GM18517 (cell line): ENCODE results near the gene STRBP.
"Not testable (repeated sequence)": the region's sequence is repeated elsewhere in the genome, so short reads cannot be mapped to it uniquely, and the experiment has no call there.

ENCODE experiments used
- ATAC-seq: cut with Tn5 transposase; IDR thresholded peaks from one replicate; pipeline ENCODE4 v1.9.1; 2021; ENCODE audit warnings: mild to moderate bottlenecking, moderate library complexity; ENCODE audit not compliant: unreplicated experiment

STRBP gene

DNA sequence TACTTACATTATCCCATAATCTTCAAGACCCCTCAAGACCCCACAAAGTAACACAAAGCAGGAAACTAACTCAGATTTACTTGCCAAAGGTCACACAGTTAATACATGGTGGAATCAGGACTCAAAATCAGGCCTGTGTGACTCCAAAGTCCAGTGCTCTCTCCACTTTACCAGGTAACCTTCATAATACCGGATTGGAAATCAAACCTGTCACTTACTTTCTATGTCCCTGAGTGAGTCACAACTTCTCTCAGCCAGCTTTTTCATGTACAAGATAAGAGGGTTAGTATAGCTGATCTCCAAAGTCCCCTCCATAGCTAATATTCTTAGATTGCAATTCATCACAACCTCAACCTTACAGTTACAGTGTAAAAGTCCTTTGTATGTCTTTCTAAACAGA lies 17.1 kb downstream of the STRBP start:
- ATAC-seq = no peak

DNA sequence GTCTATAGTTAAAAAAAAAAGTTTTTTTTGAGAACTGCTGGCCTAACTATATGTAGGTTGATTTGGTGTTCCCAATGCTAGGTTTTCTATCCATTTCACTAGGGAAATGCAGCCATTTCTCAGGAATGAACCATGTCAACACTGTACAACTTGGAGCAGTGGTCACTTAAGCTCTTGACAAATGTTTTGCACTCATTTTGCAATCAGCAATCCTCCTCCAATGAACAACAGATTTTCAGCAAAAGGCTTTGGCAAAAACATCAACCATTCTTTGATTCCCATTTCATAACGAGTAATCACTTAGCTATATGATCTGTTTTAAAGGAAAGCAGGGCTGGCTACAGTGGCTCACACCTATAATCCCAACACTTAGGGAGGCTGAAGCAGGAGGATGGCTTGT lies 17.9 kb downstream of the STRBP start:
- ATAC-seq = no peak

DNA sequence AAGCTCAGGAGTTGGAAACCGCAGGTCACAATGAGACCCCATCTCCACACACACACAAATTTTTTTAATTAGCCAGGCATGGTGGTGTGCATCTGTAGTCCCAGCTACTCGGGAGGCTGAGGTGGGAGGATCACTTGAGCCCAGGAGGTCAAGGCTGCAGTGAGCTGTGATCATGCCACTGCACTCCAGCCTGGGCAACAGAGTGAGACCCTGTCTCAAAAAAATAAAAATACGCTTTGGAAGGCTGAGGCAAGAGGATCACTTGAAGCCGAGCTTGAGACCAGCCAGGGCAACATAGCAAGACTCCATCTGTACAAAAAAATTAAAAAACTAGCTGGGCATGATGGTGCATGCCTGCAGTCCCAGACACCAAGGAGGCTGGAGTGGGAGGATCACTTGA lies 19.2 kb downstream of the STRBP start:
- ATAC-seq = not testable (repeated sequence)

DNA sequence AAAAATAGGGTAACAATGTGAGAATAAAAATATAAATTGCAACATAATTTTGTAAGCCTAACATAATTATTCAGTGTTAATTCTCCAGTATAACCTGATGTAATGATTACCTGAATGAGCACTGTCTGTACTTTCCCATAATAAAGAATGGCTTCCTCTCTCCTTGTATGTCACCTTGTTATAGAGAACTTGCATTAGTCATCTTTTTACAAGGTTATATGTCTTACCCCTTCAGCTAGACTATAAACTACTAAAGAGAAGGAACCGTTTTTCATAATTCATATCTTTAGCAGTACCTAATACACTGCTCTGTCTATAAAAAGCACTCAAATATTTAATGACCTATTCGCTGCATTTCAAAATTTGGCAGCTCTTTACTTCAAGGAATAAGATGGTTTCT lies 19.8 kb downstream of the STRBP start:
- ATAC-seq = no peak

DNA sequence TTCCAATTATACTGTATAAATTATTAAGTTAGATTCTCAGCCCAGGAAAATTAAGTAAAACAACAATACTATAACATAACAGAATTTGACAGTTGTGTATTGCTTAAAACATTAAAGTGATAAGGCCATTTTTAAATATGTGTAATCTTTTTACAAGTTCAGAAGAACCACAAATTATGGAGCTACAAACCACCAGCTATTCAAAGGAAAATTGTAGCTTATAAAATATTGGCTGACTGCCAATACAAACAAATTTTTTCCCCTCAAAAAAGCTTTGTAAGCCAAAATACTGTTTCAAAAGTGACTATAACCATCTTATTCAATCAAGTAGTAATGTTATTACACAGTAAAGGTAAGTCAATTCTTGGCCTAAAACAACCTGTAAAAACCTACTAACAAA lies 21.9 kb downstream of the STRBP start:
- ATAC-seq = no peak

DNA sequence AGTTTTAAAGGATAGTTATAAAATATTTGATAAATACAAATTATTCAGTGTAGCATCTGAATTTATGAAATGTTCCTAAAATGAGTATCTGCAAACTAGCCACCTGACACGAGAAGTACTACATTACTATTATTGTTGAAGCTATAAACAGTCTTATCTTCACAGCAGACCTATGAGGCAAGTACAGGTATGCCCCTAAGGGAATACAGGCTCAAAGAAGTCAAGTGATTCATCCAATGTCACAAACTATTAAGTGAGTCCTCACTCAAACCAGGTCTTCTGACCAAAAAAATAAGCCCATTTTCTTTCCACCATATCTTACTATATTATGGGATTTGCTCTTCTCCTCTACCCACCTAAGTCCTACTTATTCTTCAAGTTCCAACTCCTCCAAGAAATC lies 28.7 kb downstream of the STRBP start:
- ATAC-seq = no peak

DNA sequence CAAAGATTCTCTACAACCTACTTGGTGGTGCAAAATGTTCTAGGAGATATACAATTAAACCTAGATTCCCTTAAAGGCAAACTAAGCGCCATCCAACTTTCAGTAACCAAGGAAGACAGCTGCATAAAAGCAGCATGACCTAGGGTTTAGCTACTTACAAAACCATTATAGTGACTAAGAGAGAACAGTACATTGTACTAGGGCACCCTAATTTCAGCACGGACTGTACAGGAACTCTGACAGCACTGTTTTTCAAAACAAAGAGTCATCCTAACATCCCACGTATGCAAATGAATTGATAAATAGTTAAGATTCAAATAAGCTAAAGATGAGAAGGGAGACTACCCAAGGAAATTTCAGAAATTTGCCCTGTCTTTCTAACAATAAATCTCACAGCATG lies 30.0 kb downstream of the STRBP start:
- no peak for ATAC-seq

DNA sequence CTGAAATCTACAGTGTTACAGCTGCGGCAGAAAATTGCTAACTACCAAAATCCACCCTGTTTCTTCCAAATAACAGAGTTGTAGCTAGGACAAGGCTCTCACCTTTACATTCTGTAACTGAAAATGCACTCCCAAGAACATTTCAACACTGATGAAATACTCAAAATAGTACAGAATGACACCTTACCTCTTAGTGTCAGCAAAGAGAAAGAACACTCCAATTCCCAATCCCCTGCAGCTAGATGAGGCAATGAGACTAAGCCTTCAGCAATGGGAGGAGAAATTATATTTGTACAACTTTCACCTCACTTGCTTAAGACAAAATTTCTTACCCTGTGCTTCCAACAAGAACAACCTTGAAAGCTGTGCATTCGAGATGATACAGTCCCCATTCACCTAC lies 31.2 kb downstream of the STRBP start:
- ATAC-seq = no peak

DNA sequence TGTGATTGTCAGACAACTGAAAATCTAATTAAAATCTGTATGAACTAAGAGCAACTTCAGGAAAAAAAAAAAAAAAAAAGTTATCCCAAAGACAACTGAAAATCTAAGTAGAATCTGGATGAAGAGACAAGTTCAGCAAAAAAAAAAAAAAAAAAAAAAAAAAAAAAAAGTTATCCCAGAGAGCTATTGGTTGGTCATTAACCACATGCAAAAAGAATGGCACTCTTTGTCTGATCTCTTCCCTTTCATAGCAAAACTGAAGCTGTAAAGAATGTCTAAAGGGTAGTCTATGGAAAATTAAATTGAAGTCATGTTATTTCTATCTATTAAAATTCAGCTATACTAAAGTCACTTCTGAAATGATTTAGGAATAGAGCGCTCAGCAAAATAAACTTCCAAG lies 32.9 kb downstream of the STRBP start:
- ATAC-seq = no peak

DNA sequence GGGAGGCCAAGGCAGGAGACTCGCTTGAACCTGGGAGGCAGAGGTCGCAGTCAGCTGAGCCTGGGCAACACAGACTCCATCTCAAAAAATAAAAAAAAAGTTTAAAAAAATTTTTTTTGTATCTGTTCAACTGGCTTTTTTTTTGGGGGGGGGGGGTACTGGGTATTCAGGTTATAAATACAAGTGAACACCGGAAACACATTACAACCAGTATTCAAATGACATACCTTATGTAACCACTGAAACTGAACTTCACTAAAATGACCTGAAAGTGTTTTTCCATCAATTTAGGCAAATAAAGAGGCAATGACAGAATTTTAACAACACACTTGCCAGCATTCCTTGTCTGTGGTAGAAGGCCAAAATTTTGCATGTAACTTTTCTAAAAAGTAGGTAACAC lies 33.5 kb downstream of the STRBP start:
- peak; percentile 38 for ATAC-seq

DNA sequence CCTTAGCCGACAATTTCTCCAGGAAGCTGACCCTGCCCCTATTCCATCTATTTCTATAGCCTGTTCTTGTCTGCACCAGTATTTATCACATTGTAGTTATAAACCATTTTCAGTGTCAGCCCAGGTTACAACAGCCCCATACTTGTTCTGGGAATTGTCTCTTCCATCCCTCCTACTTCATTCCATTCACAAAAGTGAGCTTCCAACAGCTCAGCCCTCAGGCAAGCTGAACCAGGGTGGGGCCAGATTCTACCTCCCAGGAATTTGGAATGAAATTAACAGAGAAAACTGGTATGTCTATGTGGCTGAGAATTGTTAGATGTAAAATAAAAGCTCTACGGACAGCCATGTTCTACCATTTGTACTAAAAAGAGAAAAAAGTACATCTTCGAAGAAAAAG lies 36.1 kb downstream of the STRBP start:
- ATAC-seq = no peak

DNA sequence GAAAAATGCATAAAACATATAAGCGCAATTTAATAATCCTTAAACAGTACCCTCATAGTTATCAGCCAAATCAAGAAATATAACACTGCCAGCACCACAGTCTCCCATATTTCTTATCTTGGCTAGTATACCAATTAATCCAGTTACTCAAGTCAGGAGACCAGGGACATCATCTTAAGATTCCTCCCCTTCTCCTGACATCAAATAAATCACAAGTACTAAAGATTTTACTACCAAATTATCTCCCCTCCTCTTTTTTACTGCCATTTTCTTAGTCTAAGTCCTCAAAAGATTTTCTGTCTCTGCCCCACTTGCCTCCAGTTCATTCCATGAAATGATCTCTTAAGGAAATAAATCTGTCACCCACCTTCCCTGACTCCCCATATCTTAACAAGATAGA lies 37.0 kb downstream of the STRBP start:
- ATAC-seq = no peak

DNA sequence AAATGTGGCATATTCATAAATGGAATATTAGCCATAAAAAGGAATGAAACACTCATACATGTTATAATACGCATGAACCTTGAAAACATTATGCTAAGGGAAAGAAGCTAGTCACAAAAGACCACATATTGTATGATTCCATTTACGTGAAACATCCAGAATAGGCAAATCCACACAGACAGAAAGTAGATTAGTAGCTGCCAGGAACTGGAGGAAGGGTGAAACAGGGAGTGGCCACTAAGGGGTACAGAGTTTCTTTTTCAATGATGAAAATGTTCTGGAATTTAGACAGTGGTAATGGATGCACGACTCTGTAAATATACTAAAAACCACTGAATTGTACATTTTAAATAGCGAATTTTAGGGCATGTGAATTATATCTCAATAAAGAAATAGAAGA lies 39.4 kb downstream of the STRBP start:
- ATAC-seq = no peak

DNA sequence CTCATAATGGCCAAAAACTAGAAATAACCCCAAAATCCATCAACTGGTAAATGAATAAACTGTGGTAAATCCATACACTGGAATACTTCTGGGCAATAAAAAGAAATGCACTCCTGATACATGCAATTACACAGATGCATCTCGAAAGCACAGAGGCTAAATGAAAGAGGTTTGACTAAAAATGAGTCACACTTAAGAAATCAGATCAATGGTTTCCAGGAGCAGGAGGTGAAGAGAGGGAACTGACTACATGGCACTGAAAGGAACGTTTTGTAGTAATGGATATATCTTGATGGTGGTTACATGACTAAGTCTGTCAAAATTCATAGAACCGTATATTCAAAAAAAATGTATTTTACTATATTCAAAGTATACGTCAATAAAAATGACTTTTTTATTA lies 42.4 kb downstream of the STRBP start:
- no peak for ATAC-seq

DNA sequence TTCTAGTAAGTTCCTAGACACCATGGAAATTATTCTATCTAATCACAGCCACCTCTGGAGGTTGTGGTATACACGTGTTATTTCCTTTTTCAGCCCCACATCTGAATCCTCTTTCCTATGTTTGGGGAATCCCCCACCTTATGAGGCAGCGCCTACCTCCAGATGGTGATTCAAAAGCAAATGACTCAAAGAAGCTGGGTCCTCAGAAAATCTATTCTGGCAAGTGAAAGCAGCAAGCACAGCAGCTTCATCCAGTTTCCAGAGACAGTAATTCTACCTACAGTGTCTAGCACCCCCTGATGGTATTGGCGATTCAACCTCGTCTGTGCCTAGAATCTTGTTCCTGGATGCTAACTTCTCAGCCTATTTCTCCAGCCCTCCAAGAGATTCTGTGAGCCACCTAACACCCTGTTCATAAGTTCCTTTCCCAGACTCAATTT lies 43.0 kb downstream of the STRBP start:
- ATAC-seq = peak; percentile 92

DNA sequence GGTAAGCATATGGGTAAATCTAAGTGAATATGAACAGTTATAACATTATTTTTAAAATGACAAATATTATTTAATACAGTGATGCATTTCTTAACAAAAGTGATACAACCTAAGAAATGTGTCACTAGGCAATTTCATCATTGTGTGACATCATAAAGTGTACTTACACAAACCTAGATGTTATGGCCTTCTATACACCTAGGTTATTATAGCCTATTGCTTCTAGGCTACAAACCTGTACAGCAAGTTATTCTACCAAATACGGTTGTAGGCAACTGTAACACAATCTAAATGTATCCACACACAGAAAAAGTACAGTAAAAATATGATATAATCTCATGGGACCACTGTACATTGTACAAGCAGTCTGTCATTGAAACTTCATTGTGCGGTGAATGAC lies 48.3 kb downstream of the STRBP start:
- no peak for ATAC-seq

DNA sequence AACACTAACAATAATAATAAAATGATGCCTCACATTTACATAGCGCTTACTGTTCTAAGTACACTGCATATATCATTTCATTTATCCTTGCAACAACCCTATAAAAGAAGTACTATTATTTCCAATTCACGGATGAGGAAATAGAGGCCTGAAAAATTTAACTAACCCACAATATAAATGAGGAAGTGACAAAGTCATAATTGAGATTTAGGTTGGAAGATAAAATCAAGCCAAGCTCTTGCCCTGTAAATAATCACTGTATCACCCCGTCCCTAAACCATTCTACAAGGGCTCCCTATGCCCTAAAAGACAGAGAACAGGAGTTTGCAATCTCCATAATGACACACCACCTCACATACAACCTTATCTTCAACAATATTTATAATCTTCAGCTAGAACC lies 49.6 kb downstream of the STRBP start:
- ATAC-seq = no peak

DNA sequence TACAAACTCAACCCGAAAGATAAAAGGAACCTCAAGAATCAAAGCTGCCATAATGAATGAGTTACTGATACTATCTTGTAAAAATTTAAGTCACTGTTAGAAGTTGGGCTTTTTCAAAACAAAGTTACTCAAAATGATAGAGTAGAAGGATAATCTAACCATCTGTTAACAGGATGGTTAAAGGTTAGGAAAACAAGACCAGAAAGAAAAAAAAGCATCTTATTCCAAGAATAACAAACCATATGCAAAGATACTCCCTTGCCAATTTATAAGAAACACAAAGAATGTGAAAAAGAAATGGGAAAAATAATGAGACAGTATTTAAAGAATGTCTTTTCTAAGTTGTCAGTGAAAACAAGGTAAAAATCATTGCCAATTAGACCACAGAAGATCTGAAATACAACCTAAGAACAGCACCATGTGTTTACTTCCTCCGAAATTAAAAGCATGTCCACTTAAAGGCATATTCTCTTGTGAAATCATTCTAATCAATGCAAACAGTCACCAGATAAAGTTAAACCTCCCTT lies 51.2 kb downstream of the STRBP start:
- ATAC-seq = no peak

DNA sequence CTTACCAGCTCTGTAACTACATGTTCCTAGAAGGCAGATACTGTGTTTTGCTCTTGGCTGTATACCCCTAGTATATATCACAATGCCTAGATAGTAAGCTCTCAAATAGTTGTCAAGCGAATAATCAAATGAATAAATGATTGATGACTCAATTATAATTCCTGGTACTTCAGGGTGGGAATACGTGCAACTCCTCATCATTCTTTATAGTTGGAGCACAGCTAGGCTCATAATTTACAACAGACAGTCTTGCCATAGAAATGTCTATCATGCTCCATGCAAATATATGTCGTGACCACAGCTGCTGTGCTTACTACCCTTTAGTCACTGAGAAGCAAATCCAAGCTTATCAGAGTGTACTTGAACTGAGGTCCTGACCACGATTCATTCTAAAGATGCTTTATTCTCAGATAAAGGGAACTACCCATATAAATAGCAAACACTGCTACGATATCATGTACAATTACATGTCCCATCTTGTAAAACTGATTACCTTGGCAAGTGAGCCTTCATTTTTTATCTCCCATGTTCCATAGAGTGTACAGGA lies 52.1 kb downstream of the STRBP start:
- no peak for ATAC-seq

DNA sequence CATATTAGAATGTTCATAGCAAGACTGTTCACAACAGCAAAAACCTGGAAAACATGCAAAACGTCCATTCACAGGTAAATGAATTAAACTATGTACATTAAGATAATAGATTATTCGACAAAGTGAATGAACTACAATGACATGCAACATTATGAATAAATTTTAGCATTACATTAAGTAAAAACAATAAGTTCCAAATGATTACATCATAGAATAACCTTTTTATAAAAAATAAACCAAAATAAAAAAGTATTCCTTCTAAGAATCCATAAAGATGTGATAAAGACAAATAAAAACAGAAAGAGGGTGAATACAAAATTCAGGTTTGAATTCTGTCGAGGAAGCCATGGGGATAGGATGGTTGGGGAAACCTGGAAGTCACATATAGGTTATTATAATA lies 57.3 kb downstream of the STRBP start:
- no peak for ATAC-seq

DNA sequence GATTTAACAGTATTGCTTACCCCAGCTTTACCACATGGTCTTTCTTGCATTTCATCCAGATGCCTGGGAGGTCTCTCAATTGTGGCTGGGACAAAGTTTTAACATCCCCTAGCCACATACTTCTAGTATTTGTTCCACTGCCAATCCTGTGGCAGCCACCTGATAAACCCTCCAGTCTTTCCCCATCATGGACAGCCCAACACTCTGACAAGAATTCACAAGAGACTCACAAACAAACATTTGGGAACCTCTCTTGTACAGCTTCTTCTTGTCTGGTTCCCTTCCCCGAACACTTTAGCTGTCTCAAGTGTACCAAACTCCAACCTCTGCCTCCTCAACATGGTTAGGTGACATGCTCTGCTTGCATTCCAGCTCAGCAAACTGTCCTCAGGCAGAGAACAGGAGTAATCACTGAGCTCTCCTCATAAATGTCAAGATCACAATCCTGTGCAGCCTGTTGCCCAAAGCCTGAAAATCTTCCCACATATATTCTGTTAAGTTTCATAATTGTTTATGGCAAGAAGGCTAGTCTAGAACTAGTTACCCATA lies 59.7 kb downstream of the STRBP start:
- ATAC-seq = no peak

DNA sequence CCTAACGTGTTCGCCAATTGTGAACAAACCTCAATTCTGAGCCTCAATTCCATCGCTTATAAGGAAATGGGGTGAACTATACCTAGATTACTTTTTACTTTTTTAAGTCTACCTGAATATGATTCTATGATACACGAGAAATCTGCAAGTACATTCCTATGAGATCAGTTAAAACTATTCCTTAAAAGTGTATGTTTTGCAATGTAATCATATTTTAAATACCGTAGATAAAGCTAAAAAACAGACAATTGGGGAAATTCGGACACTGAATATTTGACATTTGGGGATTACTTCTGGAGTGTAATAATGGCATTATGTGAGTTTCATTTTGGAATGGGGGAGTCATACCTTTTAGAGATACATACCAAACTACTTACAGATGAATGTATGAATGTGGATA lies 62.3 kb downstream of the STRBP start:
- ATAC-seq = no peak

DNA sequence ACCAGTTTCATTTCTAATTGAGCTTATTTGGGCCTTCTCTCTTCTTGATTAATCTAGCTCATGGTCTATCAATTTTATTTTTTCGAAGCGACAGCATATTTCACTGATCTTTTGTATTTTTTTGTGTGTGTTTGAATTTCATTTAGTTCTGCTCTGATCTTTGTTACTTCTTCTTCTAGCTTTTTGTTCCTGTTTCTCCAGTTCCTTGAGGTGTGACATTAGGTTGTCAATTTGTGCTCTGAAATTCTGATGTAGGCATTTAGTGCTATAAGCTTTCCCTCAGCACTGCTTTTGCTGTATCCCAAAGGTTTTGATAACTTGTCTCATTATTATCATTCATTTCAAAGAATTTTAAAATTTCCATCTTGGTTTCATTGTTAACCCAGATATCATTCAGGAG lies 67.3 kb downstream of the STRBP start:
- ATAC-seq = no peak
